Mucosa of descending colon (tissue), 3 donors: Measurements from ENCODE around the gene PLK5. TPM values are rescaled to one million over a fixed set of nuclear protein-coding genes. Genes with fewer than 3 reads are reported as not detected.
A peak's percentile ranks its signal among the peaks of the same experiment; 100 is the strongest.

Experiments used
- ATAC-seq: fragments of 200-7000 bp; cut with Tn5 transposase; one replicate; pipeline ENCODE4 v1.9.1; 2020; ENCODE audit warnings: mild to moderate bottlenecking, moderate library complexity
- DNase-seq, 3 donors: peaks; one replicate each; pipeline ENCODE4 v3.0.0-alpha.2; 2020
- H3K36me3 ChIP-seq: fragments of 200-600 bp; one replicate; pipeline ENCODE4 v1.8.0; 2021; ENCODE audit warnings: low read depth, mild to moderate bottlenecking
- H3K4me1 ChIP-seq: fragments of 200-600 bp; one replicate; pipeline ENCODE4 v1.8.0; 2021; ENCODE audit warnings: low read depth, mild to moderate bottlenecking
- H3K4me3 ChIP-seq: fragments of 200-600 bp; one replicate; pipeline ENCODE4 v1.8.0; 2021; ENCODE audit warnings: mild to moderate bottlenecking
- H3K9me3 ChIP-seq: fragments of 200-600 bp; one replicate; pipeline ENCODE4 v1.8.0; 2021; ENCODE audit warnings: mild to moderate bottlenecking
- intact Hi-C, 2 donors: fragments of 100-400 bp; cut with DNase I in 1 of 2; cut with micrococcal nuclease in 1 of 2; formaldehyde crosslinking; loops; one replicate each; pipeline versions ENCODE4 v1.11.0 to v1.11.1; 2022; cut with DNase I, micrococcal nuclease
- total RNA-seq, 3 donors: library from RNA; stranded (reverse); fragmentation: NEBNext Ultra II Directional in 2 of 3; extraction: Animal tissue kit (Norgen Biotek cat#: 25700) in 2 of 3; gene quantifications; one replicate each; pipeline versions ENCODE4 v1.2.1 to v1.2.4, GENCODE V29; 2021 to 2023
- TF ChIP-seq, protein P1 (sequence below): fragments of 200-600 bp; IDR thresholded peaks from one replicate; pipeline ENCODE4 v1.8.0; 2022; ENCODE audit warnings: antibody characterized with exemption, mild to moderate bottlenecking
- donor health status: DM: no; HTN: no; CAD: no; lungs with moderate emphysema.
- donor health status: DM: no; HTN: no; CAD: no.
- donor health status: DM: no; HTN: yes; CAD: no.

Gene PLK5
- total RNA-seq, 3 donors from 2014 or later, result 0.16 TPM; not detected in 2

DNA sequence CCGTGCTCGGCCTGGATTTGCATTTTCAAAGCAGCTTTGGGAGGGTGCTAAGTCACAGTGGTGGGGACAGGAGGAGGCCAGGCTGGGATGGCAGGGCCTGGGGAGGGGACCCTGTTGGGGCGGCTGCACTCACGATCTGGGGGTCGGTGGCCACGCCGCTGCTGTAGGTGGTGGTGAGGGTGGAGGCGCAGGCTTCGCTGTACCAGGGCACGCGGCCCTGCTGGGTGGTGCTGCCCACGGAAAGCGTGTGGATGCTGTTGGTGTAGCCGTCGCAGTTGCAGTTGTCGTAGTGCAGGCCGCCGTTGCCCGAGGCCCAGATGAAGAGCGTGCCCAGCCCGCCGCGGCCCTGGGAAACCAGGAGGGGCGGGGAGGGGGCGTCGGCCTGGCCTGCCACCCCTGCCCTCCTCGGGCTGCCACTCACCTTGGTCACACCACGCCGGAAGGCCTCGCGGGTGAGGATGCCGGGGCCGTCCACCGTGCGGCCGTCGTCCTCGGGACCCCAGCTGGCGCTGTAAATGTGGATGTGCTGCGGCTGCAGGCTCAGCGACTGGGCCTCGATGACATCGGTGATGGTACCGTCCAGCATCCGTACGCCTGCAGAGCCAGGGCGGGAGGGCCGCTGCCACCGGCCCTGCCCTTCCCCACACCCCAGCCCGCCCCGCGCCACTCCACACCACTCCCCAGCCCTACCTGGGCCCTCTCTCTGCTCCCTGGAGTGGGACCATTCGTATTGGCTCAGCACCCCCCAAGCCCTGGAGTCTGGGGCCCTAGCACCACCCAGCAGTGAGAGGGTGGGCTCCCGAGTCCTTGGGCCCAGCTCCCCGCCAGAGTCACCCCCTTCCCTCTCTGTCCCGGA, 36.9 kb upstream of the PLK5 start:
- Histone ChIP-seq H3K4me3 (no peak overlapping the region), H3K36me3 (no peaks in the 10 kb centered on the region), H3K4me1 (peaks cover 10% of the 10 kb centered on the region), H3K9me3 (no peaks in the 10 kb centered on the region)
- peak in 1 of 3 donors; percentile 54 for DNase-seq
- intact Hi-C loops, result no loop called here
- TF ChIP-seq, protein P1, sequence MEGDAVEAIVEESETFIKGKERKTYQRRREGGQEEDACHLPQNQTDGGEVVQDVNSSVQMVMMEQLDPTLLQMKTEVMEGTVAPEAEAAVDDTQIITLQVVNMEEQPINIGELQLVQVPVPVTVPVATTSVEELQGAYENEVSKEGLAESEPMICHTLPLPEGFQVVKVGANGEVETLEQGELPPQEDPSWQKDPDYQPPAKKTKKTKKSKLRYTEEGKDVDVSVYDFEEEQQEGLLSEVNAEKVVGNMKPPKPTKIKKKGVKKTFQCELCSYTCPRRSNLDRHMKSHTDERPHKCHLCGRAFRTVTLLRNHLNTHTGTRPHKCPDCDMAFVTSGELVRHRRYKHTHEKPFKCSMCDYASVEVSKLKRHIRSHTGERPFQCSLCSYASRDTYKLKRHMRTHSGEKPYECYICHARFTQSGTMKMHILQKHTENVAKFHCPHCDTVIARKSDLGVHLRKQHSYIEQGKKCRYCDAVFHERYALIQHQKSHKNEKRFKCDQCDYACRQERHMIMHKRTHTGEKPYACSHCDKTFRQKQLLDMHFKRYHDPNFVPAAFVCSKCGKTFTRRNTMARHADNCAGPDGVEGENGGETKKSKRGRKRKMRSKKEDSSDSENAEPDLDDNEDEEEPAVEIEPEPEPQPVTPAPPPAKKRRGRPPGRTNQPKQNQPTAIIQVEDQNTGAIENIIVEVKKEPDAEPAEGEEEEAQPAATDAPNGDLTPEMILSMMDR, result no peak
- no peak for ATAC-seq

GRCh38 chr19:1487576-1488281, 36.1 kb upstream of the PLK5 start:
- no peaks in the 10 kb centered on the region for H3K36me3 ChIP-seq
- H3K4me1 ChIP-seq, result peaks cover 10% of the 10 kb centered on the region
- TF ChIP-seq, protein P1, result no peak
- intact Hi-C loops, result no loop called here
- peak in 2 of 3 donors; percentile 34 to 53 for DNase-seq
- H3K9me3 ChIP-seq, result no peaks in the 10 kb centered on the region
- ATAC-seq, result no peak
- H3K4me3 ChIP-seq, result no peak overlapping the region

DNA sequence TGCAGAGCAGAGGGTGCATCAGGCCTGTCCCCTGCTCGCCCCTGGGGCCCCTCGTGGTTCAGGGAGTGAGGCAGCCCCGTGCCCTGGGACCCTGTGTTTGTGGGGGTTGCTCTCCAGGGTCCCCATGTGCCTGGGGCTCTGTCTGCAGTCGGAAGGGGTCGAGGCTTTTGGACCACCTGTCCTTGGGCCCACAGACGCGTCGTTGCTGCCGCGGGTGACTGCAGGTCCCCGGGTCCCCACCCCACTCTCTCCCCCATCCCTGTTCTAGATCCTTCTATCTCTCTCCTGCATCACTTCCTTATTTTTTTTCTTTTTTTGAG, 35.6 kb upstream of the PLK5 start:
- no peak for DNase-seq
- no peaks in the 10 kb centered on the region for H3K36me3 ChIP-seq
- no peak overlapping the region for H3K4me3 ChIP-seq
- TF ChIP-seq, protein P1, result no peak
- H3K4me1 ChIP-seq, result peaks cover 10% of the 10 kb centered on the region
- intact Hi-C loops, result no loop called here
- no peak for ATAC-seq
- H3K9me3 ChIP-seq, result no peaks in the 10 kb centered on the region

GRCh38 chr19:1489463-1490310, 34.2 kb upstream of the PLK5 start:
- TF ChIP-seq, protein P1, result no peak
- Histone ChIP-seq H3K4me3 (no peak overlapping the region), H3K4me1 (peaks cover 10% of the 10 kb centered on the region), H3K9me3 (no peaks in the 10 kb centered on the region), H3K36me3 (no peaks in the 10 kb centered on the region)
- intact Hi-C loops, result no loop called here
- ATAC-seq (no peak), DNase-seq (peak; percentile 52 to 68 (median 61))

DNA sequence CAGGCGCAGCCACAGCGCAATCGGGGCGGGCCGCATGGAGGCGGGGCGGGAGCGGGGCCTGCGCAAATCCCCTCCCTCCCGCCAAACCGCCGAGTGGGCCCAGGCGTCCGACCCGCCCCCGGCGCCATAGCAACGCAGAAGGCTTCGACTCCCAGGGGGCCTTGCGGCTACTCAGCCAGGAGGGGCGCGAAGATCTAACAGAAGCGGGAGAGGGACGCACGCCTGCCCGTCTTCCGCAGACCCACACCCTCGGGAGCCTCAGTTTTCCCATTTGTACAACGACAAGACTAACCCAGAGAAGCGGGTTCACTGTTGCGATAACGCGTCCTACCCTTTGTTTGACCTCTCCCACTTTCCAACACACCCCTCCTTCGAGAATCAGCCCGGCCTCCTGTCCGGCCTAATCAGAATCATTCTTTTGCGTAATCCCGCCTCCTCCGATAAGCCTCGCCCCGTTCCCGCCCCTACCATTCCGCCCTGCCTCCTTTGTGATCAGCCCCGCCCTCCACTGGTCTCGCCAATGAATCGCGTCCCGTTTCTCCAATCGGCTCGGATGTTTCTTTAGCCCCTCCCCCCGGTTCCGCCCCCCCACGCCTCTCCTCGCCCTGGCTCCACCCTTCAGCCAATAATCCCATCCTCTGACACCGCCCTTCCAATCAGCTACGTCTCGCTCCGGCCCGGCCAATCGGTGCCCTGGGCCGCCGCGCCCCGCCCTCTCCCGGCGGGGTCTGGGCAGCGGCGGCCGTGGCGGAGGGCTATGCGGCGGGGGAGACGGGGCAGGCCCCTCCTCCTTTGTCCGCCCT, 33.4 kb upstream of the PLK5 start, which contains the start of gene PCSK4:
PCSK4 (minus strand) TSS at position 40 of the 803 bp plus-strand sequence; CDS start at position 36, 4 bp downstream.
- H3K9me3 ChIP-seq, result no peaks in the 10 kb centered on the region
- H3K36me3 ChIP-seq, result no peaks in the 10 kb centered on the region
- TF ChIP-seq, protein P1, result no peak
- ATAC-seq, result peak; percentile 90
- DNase-seq, result peak; percentile 99
- intact Hi-C loops, result no loop called here
- peak within 1 kb of the TSS; percentile 19 for H3K4me3 ChIP-seq
- H3K4me1 ChIP-seq, result peaks cover 10% of the 10 kb centered on the region
